GM19099 (cell line): ENCODE results near the gene GPI.

ENCODE experiments used
- POLR2A ChIP-seq: IDR thresholded peaks from 3 replicates; pipeline ENCODE4 v1.6.1; 2011; ENCODE audit warnings: low read depth; ENCODE audit not compliant: insufficient read length; ENCODE audit errors: extremely low read depth

GPI gene

DNA sequence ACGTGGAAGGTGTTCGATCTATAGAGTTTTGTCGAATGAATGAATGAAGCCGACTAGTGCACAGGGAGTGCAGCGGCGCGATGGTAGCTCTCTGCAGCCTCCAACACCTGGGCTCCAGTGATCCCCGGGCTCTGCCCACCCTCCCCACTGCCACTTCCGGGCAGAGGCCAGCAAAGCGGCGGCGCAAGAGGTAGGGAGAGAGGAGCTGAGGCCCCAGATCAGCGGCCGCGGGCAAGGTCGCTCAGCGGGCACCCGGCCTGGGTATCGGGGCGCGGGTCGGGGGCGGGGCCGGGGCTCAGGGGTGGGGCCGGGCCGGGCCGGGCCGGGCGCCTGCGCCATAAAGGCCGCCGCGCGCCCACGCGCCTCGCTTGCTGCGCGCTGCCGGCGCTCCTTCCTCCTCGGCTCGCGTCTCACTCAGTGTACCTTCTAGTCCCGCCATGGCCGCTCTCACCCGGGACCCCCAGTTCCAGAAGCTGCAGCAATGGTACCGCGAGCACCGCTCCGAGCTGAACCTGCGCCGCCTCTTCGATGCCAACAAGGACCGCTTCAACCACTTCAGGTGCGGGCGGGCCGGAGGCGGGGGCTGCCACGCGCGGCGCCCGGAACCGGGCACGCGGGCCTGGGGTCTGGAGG lies at the start of gene GPI:
TSS of gene GPI (plus strand) at position 367 of the 633 bp plus-strand sequence. CDS start at position 438, 71 bp downstream.
- peak; percentile 85 for TF ChIP-seq POLR2A

DNA sequence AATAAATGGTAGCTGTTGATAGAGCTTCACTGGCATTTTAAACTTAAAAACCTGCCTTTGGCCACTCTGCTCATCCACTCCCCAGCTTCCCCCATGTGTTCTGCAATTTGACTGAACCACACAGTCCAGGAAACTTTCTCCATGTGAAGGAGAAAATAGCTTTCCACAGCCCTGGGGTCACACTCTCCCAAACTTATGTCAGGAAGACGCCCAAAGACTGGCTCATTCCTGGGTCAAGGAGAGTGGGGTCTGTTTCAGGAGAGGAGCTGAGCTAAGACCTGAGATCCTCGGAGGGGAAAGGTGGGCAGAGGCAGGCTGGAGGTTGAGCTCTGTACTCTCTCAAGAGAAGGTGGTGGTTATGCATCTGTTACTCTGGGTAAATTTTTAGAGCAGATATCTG lies 48.7 kb upstream of the GPI start:
- no peak for TF ChIP-seq POLR2A

DNA sequence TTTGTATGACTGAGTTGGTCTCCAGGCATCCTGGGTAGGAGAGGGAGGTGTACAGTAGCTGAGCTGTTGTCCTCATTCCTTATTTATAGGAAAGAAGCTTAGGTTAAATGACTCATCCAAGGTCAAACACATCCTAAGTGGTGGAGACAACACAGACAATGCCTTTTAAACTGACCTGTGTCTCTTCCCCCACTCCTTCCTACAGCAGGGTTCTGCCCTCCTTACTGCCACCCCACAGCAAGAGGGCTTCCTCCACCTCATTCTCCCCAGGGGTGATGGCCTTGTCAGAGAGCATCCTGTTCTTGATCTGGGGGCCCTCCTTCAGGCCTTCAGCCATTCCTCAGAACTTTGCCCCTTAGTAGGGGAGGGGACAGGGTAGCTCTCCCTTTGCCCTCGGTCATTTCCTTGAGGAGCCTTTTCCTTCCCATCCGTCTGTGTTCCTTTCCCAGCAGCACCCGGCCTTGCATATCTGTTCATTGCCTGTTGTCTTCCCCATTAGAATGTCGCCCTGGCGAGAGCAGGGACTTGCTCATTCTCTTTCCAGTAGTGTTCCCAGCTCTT lies 48.2 kb upstream of the GPI start:
- no peak for TF ChIP-seq POLR2A

DNA sequence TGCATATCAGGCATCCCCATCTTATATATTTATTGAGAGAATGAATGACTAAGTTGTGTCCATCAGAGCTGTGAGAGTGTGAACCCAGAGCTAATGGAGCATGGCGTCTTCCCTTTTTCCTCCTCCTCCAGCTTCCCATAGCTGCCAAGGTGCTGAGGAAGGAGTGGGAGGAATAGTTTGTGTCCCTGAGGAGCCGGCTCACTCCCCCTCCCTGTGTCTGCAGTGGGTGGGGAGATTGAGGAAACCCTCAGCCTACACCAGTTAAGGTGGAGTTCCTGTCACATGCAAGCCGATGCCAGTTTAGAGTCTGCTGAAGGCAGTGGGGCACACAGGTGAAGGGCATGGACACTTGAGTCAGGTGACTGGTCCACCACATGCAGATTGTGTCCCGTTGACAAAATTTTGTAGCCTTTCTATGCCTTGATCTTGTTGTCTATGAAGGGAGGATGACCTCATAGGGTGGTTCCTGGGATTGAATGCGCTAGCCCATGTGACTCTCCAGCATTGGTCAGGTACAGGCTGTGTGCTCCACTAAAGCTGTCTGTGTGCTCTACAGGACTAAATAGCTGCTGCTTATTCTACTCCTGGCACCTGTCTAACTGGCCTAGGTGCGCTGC lies 47.6 kb upstream of the GPI start:
- no peak for TF ChIP-seq POLR2A

DNA sequence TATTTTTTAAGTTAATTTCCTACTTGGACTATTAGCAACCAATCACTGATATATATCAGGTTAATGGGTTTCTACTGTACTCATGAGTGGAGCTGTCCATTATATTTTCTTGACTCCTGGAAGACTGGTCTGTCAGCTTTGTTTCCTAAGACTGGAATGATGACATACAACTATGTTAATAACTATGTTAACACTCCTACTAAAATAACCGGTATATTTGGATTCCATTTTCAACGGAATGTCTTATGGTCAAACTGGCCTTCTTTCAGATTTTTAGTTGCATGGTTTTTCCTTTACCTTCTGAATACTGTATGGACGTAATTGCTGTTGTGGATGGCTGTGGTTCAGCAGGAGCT lies 45.8 kb upstream of the GPI start:
- no peak for TF ChIP-seq POLR2A

DNA sequence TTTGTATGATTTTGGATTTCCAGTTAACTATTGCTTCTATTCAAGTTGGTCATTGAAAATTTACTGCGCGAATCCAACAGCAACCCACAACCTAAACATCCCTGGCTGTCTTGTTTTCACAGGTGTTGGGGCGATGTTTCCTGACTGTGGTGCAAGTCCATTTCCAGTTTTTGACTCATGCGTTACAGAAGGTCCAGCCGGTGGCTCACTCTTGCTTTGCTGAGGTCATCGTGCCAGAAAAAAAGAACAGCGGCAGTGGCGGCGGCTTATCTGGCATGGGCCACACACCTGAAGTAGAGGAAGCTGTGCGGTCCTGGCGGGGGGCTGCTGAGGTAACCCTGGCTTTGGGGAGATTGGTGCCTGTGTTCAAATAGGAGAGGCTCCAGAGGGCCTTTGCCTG lies 45.2 kb upstream of the GPI start:
- TF ChIP-seq POLR2A: no peak

DNA sequence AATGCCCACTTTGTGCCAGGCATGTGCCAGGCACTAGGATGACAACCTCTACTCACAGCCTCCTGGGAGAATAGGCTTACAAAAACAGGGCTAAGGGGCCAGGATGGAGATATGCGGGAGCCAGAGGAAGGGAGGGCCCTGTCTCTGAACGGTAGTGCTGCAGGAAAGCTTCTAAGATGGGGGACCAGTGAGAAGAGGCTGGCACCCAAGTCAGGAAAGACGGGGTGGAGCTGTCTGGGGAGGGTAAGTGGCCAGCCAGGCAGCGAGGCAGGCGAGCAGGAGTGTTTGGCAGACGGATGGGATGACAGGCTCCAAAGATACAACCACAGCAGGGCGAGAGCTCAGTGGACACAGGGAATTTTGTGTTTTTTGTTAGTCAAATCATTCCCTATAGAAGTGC lies 44.7 kb upstream of the GPI start:
- TF ChIP-seq POLR2A: no peak

DNA sequence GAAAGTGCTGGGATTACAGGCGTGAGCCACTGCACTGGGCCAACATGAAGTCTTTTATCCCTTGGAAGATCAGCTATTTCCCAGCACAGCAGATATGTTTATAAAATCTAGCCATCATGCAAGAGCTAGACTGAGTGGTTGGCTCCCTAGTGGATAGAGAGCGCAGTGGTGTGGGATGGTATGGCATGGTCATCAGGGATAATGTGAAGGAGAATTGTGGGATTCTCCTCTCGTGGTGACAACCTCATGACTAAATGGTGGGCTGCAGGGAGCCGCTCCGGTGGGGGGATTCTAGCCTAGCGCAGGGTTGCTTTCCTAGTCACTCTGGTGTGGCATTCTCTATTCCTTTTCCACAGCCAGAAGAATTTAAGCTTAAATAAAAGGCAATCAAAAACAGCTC lies 43.3 kb upstream of the GPI start:
- no peak for TF ChIP-seq POLR2A

DNA sequence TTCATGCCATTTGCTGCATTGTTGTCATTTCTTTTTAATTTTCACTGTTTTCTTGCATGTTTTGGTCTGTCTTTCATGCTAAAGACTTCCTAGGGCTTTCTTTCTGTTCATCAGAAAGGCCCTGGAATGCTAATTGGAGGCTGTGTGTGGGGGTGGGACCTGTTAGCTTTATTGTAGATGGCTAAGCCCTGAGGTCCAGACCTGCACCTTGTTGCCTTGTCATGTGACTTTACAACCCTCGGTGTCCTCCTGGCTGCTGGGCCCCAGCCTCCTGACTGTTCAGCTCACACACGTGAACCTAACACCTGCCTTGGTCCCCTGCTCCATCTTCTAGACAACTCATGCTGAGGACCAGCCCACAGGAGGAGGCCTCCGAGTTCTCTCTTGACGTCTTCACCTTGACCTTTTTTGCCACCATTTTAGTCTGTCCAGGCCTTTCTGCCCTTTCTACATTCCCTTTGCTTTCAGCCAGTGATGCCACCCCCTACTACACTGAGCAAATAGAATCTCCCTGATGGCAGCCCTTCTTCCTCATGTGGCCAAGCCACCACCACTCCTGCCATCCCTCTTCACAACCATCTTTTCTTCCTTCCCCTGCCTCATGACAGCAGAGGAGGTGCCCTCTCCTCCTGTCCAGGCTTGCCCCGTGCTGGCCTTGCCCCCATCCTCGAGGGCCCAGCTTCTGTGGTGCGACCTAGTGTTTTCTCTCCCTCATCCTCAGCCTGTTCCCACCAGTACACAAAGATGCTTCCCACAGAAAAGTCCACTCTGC lies 41.4 kb upstream of the GPI start:
- no peak for TF ChIP-seq POLR2A

DNA sequence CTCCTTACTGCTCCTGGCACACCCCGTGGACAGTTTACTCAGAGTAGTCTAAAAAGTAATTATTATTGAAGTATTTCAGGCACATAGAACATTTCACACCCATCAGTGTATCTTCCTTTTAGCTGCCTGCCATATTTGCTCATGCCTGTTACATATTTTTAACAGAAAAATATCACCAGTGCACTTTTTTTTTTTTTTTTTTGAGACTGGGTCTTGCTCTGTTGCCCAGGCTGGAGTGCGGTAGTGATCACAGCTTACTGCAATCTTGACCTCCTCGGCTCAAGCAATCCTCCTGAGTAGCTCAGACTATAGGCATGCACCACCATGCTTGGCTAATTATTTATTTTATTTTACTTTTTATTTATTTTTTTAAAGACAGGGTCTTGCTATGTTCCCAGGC lies 40.7 kb upstream of the GPI start:
- TF ChIP-seq POLR2A: no peak

DNA sequence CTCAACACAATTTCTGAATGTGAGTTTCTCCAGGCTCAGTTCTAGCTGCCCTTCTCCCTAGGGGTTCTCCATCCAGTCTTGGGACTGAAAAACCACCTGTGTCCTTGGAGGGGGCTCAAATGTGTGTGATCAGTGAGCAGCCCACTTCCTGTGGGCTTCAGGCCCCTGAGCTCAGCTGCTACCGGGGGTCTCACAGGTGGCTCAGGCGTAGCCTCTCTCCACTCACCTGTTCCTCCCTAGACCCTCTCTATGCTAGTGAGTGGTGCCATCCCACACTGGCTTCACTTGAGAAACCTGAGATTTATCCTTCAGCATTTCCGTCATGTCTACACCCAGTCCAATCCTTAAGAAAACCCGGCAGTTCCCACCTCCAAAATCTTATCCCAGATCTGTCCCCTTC lies 39.8 kb upstream of the GPI start:
- no peak for TF ChIP-seq POLR2A

DNA sequence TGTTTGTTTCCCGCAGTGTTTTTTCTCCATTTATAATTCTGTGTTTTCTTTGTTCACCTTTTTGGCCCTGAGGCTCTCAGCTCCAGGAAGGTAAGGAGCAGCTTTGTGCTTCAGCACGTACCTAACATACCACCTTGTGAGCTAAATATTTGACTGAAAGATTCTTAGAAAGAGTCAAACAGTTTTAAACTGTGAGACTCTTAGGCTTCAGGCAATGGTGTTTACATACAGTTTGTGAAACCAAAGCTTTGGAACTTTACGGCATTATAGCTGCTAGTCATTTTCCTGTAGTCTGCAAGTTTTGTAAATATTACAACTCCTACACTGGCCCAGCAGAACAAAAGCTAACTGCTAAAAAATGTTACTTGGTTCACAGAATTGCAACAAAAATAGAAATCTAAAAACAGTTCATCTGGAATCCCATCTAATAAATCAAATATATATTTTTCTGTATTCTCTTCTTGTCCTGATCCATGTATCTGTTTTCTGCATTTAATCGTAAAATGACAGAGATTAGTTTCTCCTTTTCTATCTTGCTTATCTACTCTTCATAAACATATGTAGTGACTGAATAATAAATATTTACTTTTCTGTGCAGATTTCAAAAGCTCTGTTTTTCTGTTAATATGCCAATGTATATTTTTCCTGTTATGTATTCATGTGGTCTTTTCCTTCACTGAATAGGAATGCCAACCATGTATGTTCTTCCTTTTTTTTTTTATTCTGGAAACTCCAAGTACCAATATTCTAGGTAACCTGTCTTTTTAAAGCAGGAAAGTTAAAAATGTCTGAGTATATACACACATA lies 38.8 kb upstream of the GPI start:
- TF ChIP-seq POLR2A: no peak

DNA sequence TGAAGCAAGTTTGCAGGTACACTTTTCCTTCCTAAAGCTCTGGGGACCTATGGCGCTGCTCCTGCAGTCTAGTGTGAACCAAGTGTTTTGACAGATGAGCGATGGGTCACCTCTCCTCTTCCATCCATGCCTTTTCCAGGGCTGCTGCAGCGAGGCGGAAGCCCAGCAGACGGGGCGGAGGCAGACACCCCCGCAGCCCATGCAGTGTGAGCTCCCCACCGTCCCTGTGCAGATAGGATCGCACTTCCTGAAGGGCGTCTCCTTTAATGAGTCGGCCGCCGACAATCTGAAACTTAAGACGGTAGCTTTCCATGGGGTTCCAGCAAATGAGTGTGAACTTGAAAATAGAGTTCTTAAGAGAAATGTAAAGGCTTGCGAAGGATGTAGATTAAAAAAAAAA lies 37.1 kb upstream of the GPI start:
- TF ChIP-seq POLR2A: no peak

DNA sequence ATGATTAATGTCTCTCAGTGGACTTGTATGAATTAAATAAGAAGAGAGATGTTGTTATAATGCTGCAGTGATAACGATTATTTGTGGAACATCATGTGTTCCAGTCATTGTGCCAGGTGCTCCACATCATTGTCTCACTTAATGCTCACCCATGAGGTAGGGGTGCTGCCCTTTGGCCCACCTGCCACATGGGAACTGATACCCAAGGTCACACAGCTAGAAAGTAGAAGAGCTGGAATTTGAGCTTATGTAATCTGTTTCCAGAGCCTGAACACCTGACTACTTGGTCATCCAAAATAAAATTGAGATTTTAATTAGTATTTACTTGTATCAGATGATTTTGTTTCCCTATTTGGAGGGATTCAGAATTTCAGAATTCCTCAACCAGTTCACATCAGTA lies 36.0 kb upstream of the GPI start:
- no peak for TF ChIP-seq POLR2A

DNA sequence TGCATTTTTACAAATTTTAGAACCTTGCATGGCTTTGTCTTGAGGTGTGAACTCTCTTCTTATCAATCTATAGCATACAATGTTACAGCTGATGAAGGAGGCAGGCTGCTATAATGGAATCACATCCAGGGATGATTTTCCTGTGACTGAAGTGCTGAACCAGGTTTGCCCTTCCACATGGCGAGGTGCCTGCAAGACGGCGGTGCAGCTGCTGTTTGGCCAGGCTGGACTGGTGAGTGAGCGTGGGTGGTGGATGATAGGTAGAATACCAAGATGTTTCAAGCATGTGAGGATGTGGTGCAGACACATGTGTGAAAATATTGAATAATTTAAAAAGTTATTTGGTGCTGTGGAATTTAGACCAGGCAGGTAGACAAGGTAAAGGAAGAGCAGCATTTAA lies 34.9 kb upstream of the GPI start:
- TF ChIP-seq POLR2A: no peak
